Lung (tissue), 12 donors: ENCODE data around the gene EVC2. TPM values are rescaled to one million over a fixed set of nuclear protein-coding genes. Genes with fewer than 3 reads are reported as not detected.

ENCODE experiments used
- ATAC-seq: fragments of 200-7000 bp; cut with Tn5 transposase; one replicate; pipeline ENCODE4 v1.9.1; 2020; ENCODE audit warnings: moderate number of reproducible peaks; ENCODE audit not compliant: insufficient read depth, low FRiP score
- DNase-seq, 3 donors: peaks; one replicate each; pipeline ENCODE4 v3.0.0-alpha.2; 2013 to 2017
- H3K27ac ChIP-seq, 2 donors: one replicate each; pipeline ENCODE4 v1.5.1; 2013; ENCODE audit warnings: mild to moderate bottlenecking in 2 of 2, moderate library complexity in 2 of 2, control low read depth in 1 of 2, inconsistent platforms in 1 of 2, low read depth in 1 of 2, low read length in 1 of 2
- H3K27me3 ChIP-seq, 3 donors: one replicate each; pipeline ENCODE4 v1.5.1; 2013; ENCODE audit warnings: low read length in 2 of 3; ENCODE audit not compliant: control insufficient read depth in 3 of 3, insufficient read depth in 3 of 3
- H3K36me3 ChIP-seq, 4 donors: one replicate each; pipeline ENCODE4 v1.5.1; 2013; ENCODE audit warnings: low read length in 4 of 4, mild to moderate bottlenecking in 1 of 4, moderate library complexity in 1 of 4; ENCODE audit not compliant: control insufficient read depth in 4 of 4, insufficient read depth in 4 of 4
- H3K4me1 ChIP-seq, 5 donors: one replicate each; pipeline ENCODE4 v1.5.1; 2013; ENCODE audit warnings: low read length in 5 of 5, mild to moderate bottlenecking in 2 of 5, moderate library complexity in 1 of 5; ENCODE audit not compliant: control insufficient read depth in 5 of 5, insufficient read depth in 5 of 5
- H3K4me3 ChIP-seq: one replicate; pipeline ENCODE4 v1.5.1; 2013; ENCODE audit warnings: mild to moderate bottlenecking, control low read depth, moderate library complexity
- H3K9ac ChIP-seq, 2 donors: one replicate each; pipeline ENCODE4 v1.5.1; 2013; ENCODE audit warnings: low read length in 2 of 2, control low read depth in 1 of 2; ENCODE audit not compliant: insufficient read depth in 1 of 2
- H3K9me3 ChIP-seq, 4 donors: one replicate each; pipeline ENCODE4 v1.5.1; 2013; ENCODE audit warnings: low read length in 3 of 4, mild to moderate bottlenecking in 1 of 4, moderate library complexity in 1 of 4; ENCODE audit not compliant: control insufficient read depth in 4 of 4, insufficient read depth in 3 of 4
- WGBS, 2 donors: extraction: QIAGEN DNeasy Blood & Tissue Kit; methylation state at CpG; one replicate each; pipeline ENCODE4 v1.1.7; 2013; 5-methylcytosine and 5-hydroxymethylcytosine counted together
- polyA plus RNA-seq, 2 donors: library from polyadenylated mRNA; stranded (reverse); fragments of 200-250 nt; gene quantifications; one replicate each; pipeline ENCODE4 v1.2.1, GENCODE V29; 2013
- total RNA-seq, 2 donors: library from RNA; depleted of rRNA in 1 of 2; stranded (reverse); fragments of >200 nt in 1 of 2; gene quantifications; one replicate each; pipeline ENCODE4 v1.2.1, GENCODE V29; 2014 to 2021
- TF ChIP-seq, protein P1 (sequence below): IDR thresholded peaks from 2 replicates; pipeline ENCODE4 v1.5.1; 2012; ENCODE audit warnings: mild to moderate bottlenecking; ENCODE audit errors: control extremely low read depth, extremely low read depth
- donor health status: control.
- donor health status: control.
- donor health status: Bipolar disorder and iron deficiency.
- donor health status: healthy.
- donor health status: DM: yes; HTN: yes; CAD: no.

The EVC2 gene
- total and polyA plus RNA-seq, 4 donors, result 1.5 to 11.9 (median 3.1) TPM

- H3K4me3 ChIP-seq, result no peak overlapping the region
- no peak overlapping the region for H3K9ac ChIP-seq
- H3K4me1 ChIP-seq, result peaks cover 0 to 2% (median 0%) of the 10 kb centered on the region in 5 donors
- no peak for ATAC-seq
- TF ChIP-seq, protein P1, sequence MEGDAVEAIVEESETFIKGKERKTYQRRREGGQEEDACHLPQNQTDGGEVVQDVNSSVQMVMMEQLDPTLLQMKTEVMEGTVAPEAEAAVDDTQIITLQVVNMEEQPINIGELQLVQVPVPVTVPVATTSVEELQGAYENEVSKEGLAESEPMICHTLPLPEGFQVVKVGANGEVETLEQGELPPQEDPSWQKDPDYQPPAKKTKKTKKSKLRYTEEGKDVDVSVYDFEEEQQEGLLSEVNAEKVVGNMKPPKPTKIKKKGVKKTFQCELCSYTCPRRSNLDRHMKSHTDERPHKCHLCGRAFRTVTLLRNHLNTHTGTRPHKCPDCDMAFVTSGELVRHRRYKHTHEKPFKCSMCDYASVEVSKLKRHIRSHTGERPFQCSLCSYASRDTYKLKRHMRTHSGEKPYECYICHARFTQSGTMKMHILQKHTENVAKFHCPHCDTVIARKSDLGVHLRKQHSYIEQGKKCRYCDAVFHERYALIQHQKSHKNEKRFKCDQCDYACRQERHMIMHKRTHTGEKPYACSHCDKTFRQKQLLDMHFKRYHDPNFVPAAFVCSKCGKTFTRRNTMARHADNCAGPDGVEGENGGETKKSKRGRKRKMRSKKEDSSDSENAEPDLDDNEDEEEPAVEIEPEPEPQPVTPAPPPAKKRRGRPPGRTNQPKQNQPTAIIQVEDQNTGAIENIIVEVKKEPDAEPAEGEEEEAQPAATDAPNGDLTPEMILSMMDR, result no peak
- H3K27ac ChIP-seq, result no peak overlapping the region
- DNase-seq, result no peak
- peaks cover 0 to 40% (median 19%) of the 10 kb centered on the region in 4 donors for H3K36me3 ChIP-seq
- WGBS, 2 donors, result 96 to 100% methylated on average over 4 of the region's 4 CpGs
- H3K27me3 ChIP-seq, result no peaks in the 10 kb centered on the region
- peaks cover 0 to 5% (median 0%) of the 10 kb centered on the region in 4 donors for H3K9me3 ChIP-seq
Observed at GRCh38 chr4:5757536-5757935, 49.2 kb upstream of the EVC2 start.

DNA sequence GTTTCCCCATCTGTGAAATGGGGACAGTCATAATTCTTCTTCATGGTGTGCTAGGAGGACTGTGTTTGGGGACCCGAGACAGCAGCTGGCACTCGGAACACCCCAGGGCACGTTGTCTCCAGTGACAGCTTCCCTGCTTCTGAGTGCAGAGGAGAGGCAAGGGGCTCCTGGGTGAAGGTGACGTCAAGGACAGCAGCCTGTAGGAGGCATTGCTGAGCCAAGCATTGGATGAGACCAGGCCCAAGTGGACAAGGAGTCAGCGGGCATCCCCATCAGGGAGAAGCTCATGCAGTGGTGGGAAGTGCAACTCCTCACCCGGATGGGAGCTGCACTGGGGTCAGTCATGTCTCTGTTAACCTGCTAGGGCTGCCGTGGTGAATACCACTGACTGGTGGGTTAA lies 48.7 kb upstream of the EVC2 start:
- Histone ChIP-seq H3K27ac (no peak overlapping the region), H3K36me3 (peaks cover 0 to 40% (median 19%) of the 10 kb centered on the region in 4 donors), H3K27me3 (no peaks in the 10 kb centered on the region), H3K9ac (no peak overlapping the region), H3K9me3 (peaks cover 0 to 5% (median 0%) of the 10 kb centered on the region in 4 donors), H3K4me3 (no peak overlapping the region), H3K4me1 (peaks cover 0 to 6% (median 0%) of the 10 kb centered on the region in 5 donors)
- 95% methylated on average over 7 of the region's 7 CpGs for WGBS, 2 donors
- DNase-seq (no peak), ATAC-seq (no peak)
- TF ChIP-seq, protein P1, result no peak

DNA sequence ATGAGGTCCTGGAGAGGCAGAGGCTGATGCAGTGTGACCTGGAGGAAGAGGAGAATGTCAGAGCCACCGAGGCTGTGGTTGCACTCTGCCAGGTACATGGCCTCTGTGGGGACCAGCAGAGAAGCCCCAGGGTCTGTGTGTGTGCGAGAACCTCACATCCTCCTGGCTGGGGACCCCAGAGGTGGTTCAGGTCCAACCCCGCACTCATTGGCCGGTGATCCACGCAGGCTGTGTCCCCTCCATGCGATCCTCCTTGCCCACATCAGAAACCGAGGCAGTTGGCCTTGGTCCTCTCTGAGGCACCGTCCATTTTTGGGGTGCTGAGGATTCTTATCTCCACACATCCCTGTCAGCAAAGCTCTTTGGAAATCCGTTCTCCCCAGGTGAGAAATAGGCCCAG lies 47.9 kb upstream of the EVC2 start:
- Histone ChIP-seq H3K36me3 (peaks cover 0 to 40% (median 19%) of the 10 kb centered on the region in 4 donors), H3K27me3 (no peaks in the 10 kb centered on the region), H3K27ac (no peak overlapping the region), H3K9ac (no peak overlapping the region), H3K4me1 (peaks cover 0 to 13% (median 0%) of the 10 kb centered on the region in 5 donors), H3K4me3 (no peak overlapping the region), H3K9me3 (peaks cover 0 to 5% (median 0%) of the 10 kb centered on the region in 4 donors)
- ATAC-seq (no peak), DNase-seq (no peak)
- WGBS, 2 donors, result 95% methylated on average over 9 of the region's 9 CpGs
- TF ChIP-seq, protein P1, result no peak

DNA sequence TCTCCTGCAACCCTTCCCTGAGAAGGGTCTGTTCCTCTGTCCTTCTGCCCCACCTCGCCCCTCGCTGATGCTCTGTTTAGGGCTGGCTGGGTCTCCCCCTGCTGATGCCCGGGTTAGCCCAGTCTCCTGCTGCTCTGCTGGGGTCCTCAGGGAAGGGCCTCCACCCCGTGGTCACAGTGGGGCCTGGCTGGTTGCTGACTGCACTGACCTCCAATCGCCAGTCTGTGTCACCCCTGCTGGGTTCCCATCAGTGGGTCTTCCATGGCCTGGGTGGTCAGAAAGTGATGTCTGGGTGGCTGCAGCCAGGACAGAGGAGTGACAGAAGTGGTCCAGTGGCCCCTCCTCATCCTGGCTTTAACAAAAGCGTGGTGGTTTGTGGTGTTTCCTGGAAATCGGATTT lies 47.3 kb upstream of the EVC2 start:
- DNase-seq (no peak), ATAC-seq (no peak)
- 72 to 76% methylated on average over 7 of the region's 7 CpGs for WGBS, 2 donors
- TF ChIP-seq, protein P1, result no peak
- peaks cover 0 to 18% (median 0%) of the 10 kb centered on the region in 5 donors for H3K4me1 ChIP-seq
- no peak overlapping the region for H3K4me3 ChIP-seq
- no peak overlapping the region for H3K27ac ChIP-seq
- peaks cover 0 to 5% (median 0%) of the 10 kb centered on the region in 4 donors for H3K9me3 ChIP-seq
- peaks cover 0 to 44% (median 20%) of the 10 kb centered on the region in 4 donors for H3K36me3 ChIP-seq
- no peak overlapping the region for H3K9ac ChIP-seq
- no peaks in the 10 kb centered on the region for H3K27me3 ChIP-seq
